IMR-90 (cell line): Measurements from ENCODE around the gene SCGB1D1. TPM values are rescaled to one million over a fixed set of nuclear protein-coding genes. Genes with fewer than 3 reads are reported as not detected.
A peak's percentile ranks its signal among the peaks of the same experiment; 100 is the strongest.

ENCODE experiments used
- ATAC-seq: fragments of 200-7000 bp; cut with Tn5 transposase; 2 replicates; pipeline ENCODE4 v1.9.1; 2020; ENCODE audit warnings: low read depth, mild to moderate bottlenecking, moderate library complexity
- BruUV-seq: library from RNA; stranded (reverse); fragments of 400-500 nt; replicated peaks from 2 replicates; lab custom pipeline; 2021; lab: Mats Ljungman, UMichigan
- CTCF ChIA-PET: fragments of 300-600 bp; formaldehyde crosslinking; extraction: SDS; loops from one replicate; lab custom pipeline; 2021; ENCODE audit warnings: antibody characterized with exemption; lab: Yijun Ruan, JAX
- POLR2A ChIA-PET: fragments of 300-600 bp; sonication (Branson Sonifier 250); formaldehyde crosslinking; loops from one replicate; lab custom pipeline; 2022; ENCODE audit warnings: antibody characterized with exemption; ENCODE audit not compliant: unreplicated experiment; lab: Charles Lee
- DNase-seq: peaks from one replicate; pipeline ENCODE4 v3.0.0; 2013
- H2AFZ ChIP-seq: replicated peaks from 2 replicates; pipeline ENCODE3; 2013; ENCODE audit warnings: low read length, mild to moderate bottlenecking; ENCODE audit not compliant: poor library complexity
- H2AK5ac ChIP-seq: 2 replicates; pipeline ENCODE4 v1.6.1; 2013; ENCODE audit warnings: low read depth, low read length, inconsistent platforms
- H2AK9ac ChIP-seq: replicated peaks from 2 replicates; pipeline ENCODE3; 2013; ENCODE audit warnings: mild to moderate bottlenecking, low read depth, low read length, moderate library complexity; ENCODE audit not compliant: poor library complexity
- H2BK120ac ChIP-seq: 2 replicates; pipeline ENCODE4 v1.6.1; 2013; ENCODE audit warnings: low read depth, low read length, inconsistent platforms
- H2BK15ac ChIP-seq: 3 replicates; pipeline ENCODE4 v1.6.1; 2013; ENCODE audit warnings: low read depth, low read length, inconsistent platforms
- H2BK20ac ChIP-seq: 2 replicates; pipeline ENCODE4 v1.6.1; 2013; ENCODE audit warnings: low read depth, mild to moderate bottlenecking, inconsistent platforms, low read length, moderate library complexity
- H2BK5ac ChIP-seq: 2 replicates; pipeline ENCODE4 v1.6.1; 2013; ENCODE audit warnings: mild to moderate bottlenecking, low read depth, low read length, inconsistent platforms; ENCODE audit not compliant: poor library complexity, severe bottlenecking
- H3K14ac ChIP-seq: replicated peaks from 2 replicates; pipeline ENCODE4 v1.6.1; 2013; ENCODE audit warnings: low read depth, low read length, inconsistent platforms
- H3K18ac ChIP-seq: 2 replicates; pipeline ENCODE4 v1.6.1; 2013; ENCODE audit warnings: low read depth, low read length, control low read depth
- H3K23ac ChIP-seq: 2 replicates; pipeline ENCODE4 v1.6.1; 2013; ENCODE audit warnings: low read depth, low read length, inconsistent platforms
- H3K27ac ChIP-seq: 2 replicates; pipeline ENCODE4 v1.5.1; 2013; ENCODE audit warnings: mild to moderate bottlenecking, control low read depth, low read length; ENCODE audit not compliant: insufficient read depth
- H3K27me3 ChIP-seq: 2 replicates; pipeline ENCODE4 v1.6.1; 2013; ENCODE audit warnings: low read length; ENCODE audit not compliant: control insufficient read depth, insufficient read depth
- H3K36me3 ChIP-seq: 2 replicates; pipeline ENCODE4 v1.6.1; 2013; ENCODE audit warnings: low read length, mixed read lengths; ENCODE audit not compliant: control insufficient read depth, insufficient read depth
- H3K4ac ChIP-seq: 2 replicates; pipeline ENCODE4 v1.6.1; 2013; ENCODE audit warnings: low read depth, low read length, inconsistent platforms
- H3K4me1 ChIP-seq: 2 replicates; pipeline ENCODE4 v1.6.1; 2013; ENCODE audit warnings: low read length, mixed read lengths; ENCODE audit not compliant: control insufficient read depth, insufficient read depth
- H3K4me2 ChIP-seq: 2 replicates; pipeline ENCODE4 v1.6.1; 2013; ENCODE audit warnings: low read depth, mild to moderate bottlenecking, control low read depth, low read length, moderate library complexity
- H3K4me3 ChIP-seq: 2 replicates; pipeline ENCODE4 v1.5.1; 2013; ENCODE audit warnings: low read depth, mild to moderate bottlenecking, control low read depth, low read length, moderate library complexity; ENCODE audit not compliant: insufficient read depth
- H3K56ac ChIP-seq: 2 replicates; pipeline ENCODE4 v1.6.1; 2013; ENCODE audit warnings: low read length, inconsistent platforms; ENCODE audit not compliant: insufficient read depth; ENCODE audit errors: extremely low read depth
- H3K79me1 ChIP-seq, 2 experiments: 2 replicates each; pipeline ENCODE4 v1.6.1; 2013; ENCODE audit warnings: low read length in 2 of 2, inconsistent platforms in 1 of 2, low read depth in 1 of 2
- H3K9ac ChIP-seq: 2 replicates; pipeline ENCODE4 v1.6.1; 2013; ENCODE audit warnings: low read depth, low read length, control low read depth
- H3K9me1 ChIP-seq: 2 replicates; pipeline ENCODE4 v1.6.1; 2013; ENCODE audit warnings: low read length, inconsistent platforms; ENCODE audit not compliant: insufficient read depth
- H3K9me3 ChIP-seq: 2 replicates; pipeline ENCODE4 v1.6.1; 2013; ENCODE audit warnings: low read length; ENCODE audit not compliant: control insufficient read depth, insufficient read depth
- H4K20me1 ChIP-seq: 2 replicates; pipeline ENCODE4 v1.6.1; 2013; ENCODE audit warnings: low read length, inconsistent platforms; ENCODE audit not compliant: insufficient read depth
- H4K5ac ChIP-seq: 2 replicates; pipeline ENCODE4 v1.6.1; 2013; ENCODE audit warnings: mild to moderate bottlenecking, low read depth, low read length, control low read depth
- H4K8ac ChIP-seq, 2 experiments: 2 replicates each; pipeline ENCODE4 v1.6.1; 2013; ENCODE audit warnings: low read depth in 2 of 2, low read length in 2 of 2, control low read depth in 1 of 2, inconsistent platforms in 1 of 2
- H4K91ac ChIP-seq: 2 replicates; pipeline ENCODE4 v1.6.1; 2013; ENCODE audit warnings: low read depth, low read length, inconsistent platforms; ENCODE audit not compliant: insufficient read depth
- BHLHE40 ChIP-seq: fragments of 150-350 bp; IDR thresholded peaks from 2 replicates; pipeline ENCODE4 v1.6.1; 2016; ENCODE audit warnings: mild to moderate bottlenecking, low read depth, low read length
- CEBPB ChIP-seq: IDR thresholded peaks from 2 replicates; pipeline ENCODE4 v1.6.1; 2012; ENCODE audit warnings: low read depth, low read length, improper control_type of control experiment
- FOS ChIP-seq: fragments of 150-350 bp; IDR thresholded peaks from 2 replicates; pipeline ENCODE4 v1.6.1; 2016; ENCODE audit warnings: low read depth, low read length
- MXI1 ChIP-seq: IDR thresholded peaks from 2 replicates; pipeline ENCODE4 v1.6.1; 2012; ENCODE audit warnings: low read depth, mild to moderate bottlenecking, low read length, moderate library complexity, borderline replicate concordance
- POLR2A ChIP-seq: IDR thresholded peaks from 2 replicates; pipeline ENCODE4 v1.6.1; 2012; ENCODE audit warnings: mild to moderate bottlenecking, low read depth, low read length
- RAD21 ChIP-seq: IDR thresholded peaks from 2 replicates; pipeline ENCODE4 v1.6.1; 2012; ENCODE audit warnings: low read length, improper control_type of control experiment
- RCOR1 ChIP-seq: IDR thresholded peaks from 2 replicates; pipeline ENCODE4 v1.6.1; 2012; ENCODE audit warnings: mild to moderate bottlenecking, low read length, improper control_type of control experiment; ENCODE audit not compliant: insufficient replicate concordance
- RFX5 ChIP-seq: IDR thresholded peaks from 2 replicates; pipeline ENCODE4 v1.8.0; 2012; ENCODE audit warnings: low read depth, mild to moderate bottlenecking, low read length, moderate library complexity
- SMC3 ChIP-seq: fragments of 150-350 bp; IDR thresholded peaks from 2 replicates; pipeline ENCODE4 v1.6.1; 2016; ENCODE audit warnings: low read depth, mild to moderate bottlenecking, antibody characterized with exemption, low read length, moderate library complexity
- USF2 ChIP-seq: fragments of 150-350 bp; IDR thresholded peaks from 2 replicates; pipeline ENCODE4 v1.6.1; 2017; ENCODE audit warnings: mild to moderate bottlenecking, antibody characterized with exemption, low read length, low read depth
- WGBS, 2 experiments: methylation state at CpG; one replicate each; pipeline versions ENCODE4 v1.1.5 to v1.1.7; 2013; ENCODE audit warnings: missing lambda C conversion rate in 2 of 2; ENCODE audit not compliant: insufficient read length in 1 of 2; ENCODE audit errors: extremely low coverage in 2 of 2; 5-methylcytosine and 5-hydroxymethylcytosine counted together
- dilution Hi-C: fragments of 300-500 bp; cut with HindIII; formaldehyde crosslinking; loops from one replicate; pipeline ENCODE4 v1.14.3; 2018; ENCODE audit warnings: low sequenced_read_pairs; ENCODE audit not compliant: unreplicated experiment
- in situ Hi-C: fragments of 300-500 bp; cut with MboI; formaldehyde crosslinking; loops from 3 replicates; pipeline ENCODE4 v1.14.3; 2019; ENCODE audit warnings: low sequenced_read_pairs, inconsistent platforms, mixed read lengths
- intact Hi-C: fragments of 100-400 bp; cut with micrococcal nuclease; formaldehyde crosslinking; loops from 2 replicates; pipeline ENCODE4 v1.10.0; 2022
- polyA plus RNA-seq, 3 experiments: library from polyadenylated mRNA; depleted of rRNA; stranded (reverse); fragments of >200 nt; gene quantifications; 2 replicates each; pipeline ENCODE4 v1.2.3, GENCODE V29; 2012; ENCODE audit warnings: low replicate concordance in 1 of 3
- total RNA-seq: library from RNA; depleted of rRNA; stranded (reverse); fragments of >200 nt; gene quantifications from 2 replicates; pipeline ENCODE4 v1.2.3, GENCODE V29; 2012

The SCGB1D1 gene
- total and polyA plus RNA-seq, 2 of the 4 experiments (the other 2 are of a cell fraction): not detected

DNA sequence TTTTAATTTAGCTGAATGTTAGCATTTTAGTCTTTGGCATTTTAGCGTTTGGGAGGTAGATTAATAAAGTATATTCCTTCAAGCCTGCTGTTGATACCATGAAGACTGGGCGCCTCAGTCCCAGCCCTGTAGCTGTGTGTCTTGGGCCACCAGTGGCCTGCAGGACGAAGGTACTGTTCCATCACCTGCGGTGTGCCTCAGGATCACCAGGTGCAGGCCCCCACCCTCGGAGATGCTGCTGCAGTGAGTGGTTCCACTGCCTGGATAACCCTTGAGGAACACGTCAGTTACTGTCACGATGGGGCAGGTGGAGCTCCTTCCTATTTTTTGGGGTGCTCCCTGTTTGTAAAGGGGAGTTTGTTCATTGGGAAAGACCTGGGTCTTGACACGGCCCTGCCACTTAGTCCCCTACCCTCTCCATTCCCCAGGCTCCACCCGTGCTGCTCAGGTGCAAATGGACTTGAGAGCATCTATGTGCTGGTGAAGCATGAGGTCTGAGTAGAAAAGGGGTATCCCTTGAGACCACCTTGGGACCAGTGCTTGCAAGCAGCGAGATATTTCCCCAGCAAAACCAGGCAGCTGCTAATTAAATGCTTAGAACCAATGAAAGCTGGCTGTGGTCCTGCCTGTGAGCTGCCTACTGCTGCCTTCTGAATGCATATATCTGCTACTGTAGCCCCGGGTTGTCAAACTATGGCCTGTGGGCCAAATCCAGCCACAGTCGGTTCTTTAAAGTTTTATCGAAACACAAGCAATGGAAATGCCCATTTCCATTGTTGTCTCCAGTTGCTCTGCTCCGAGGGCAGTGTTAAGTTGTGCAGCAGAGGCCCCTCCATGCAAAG lies 37.5 kb upstream of the SCGB1D1 start:
- H2BK15ac ChIP-seq: no peak overlapping the region
- H3K79me1 ChIP-seq: peaks cover 0 to 5% of the 10 kb centered on the region in 2 experiments; a peak in 2 of 4 replicates
- no peak overlapping the region for H2AK5ac ChIP-seq
- TSS peak; percentile 80 for BruUV-seq
- H2AFZ ChIP-seq: no peak overlapping the region
- intact Hi-C loops: no loop called here
- no peak overlapping the region for H2AK9ac ChIP-seq
- H4K8ac ChIP-seq: no peak overlapping the region
- H3K23ac ChIP-seq: no peak overlapping the region
- no peak overlapping the region for H2BK5ac ChIP-seq
- no peak overlapping the region for H3K14ac ChIP-seq
- H4K5ac ChIP-seq: no peak overlapping the region
- no peak overlapping the region for H3K9ac ChIP-seq
- H3K27ac ChIP-seq: no peak overlapping the region
- in situ Hi-C loops: no loop called here
- peaks cover 35% of the 10 kb centered on the region for H3K36me3 ChIP-seq
- no peak overlapping the region for H2BK20ac ChIP-seq
- TF ChIP-seq BHLHE40: no peak
- TF ChIP-seq SMC3: no peak
- TF ChIP-seq MXI1: no peak
- no peak for TF ChIP-seq POLR2A
- no peak for TF ChIP-seq RCOR1
- no peak for TF ChIP-seq RFX5
- no peak for TF ChIP-seq USF2
- TF ChIP-seq FOS: no peak
- TF ChIP-seq CEBPB: no peak
- TF ChIP-seq RAD21: no peak
- H3K4me1 ChIP-seq: no peaks in the 10 kb centered on the region
- H3K9me1 ChIP-seq: no peaks in the 10 kb centered on the region
- DNase-seq (no peak), ATAC-seq (no peak)
- H3K27me3 ChIP-seq: no peaks in the 10 kb centered on the region
- ChIA-PET POLR2A (interaction anchor here (0.6 kb wide), 1 partner anchor 62 kb away, joined by 5 read pairs; no protein-coding TSS in a partner anchor), CTCF (no interaction called here)
- 92% methylated on average over 8 of the region's 14 CpGs; no CpG with 5 or more reads in 1 of the 2 experiments for WGBS, 2 experiments
- no peak overlapping the region for H4K91ac ChIP-seq
- H3K18ac ChIP-seq: no peak overlapping the region
- dilution Hi-C loops: no loop called here
- no peak overlapping the region for H3K4me2 ChIP-seq
- 0 out of 2 replicates have a peak, but pooled peaks cover 4% of the 10 kb centered on the region for H4K20me1 ChIP-seq
- no peak overlapping the region for H2BK120ac ChIP-seq
- no peak overlapping the region for H3K4me3 ChIP-seq
- no peak overlapping the region for H3K4ac ChIP-seq
- H3K56ac ChIP-seq: no peak overlapping the region
- H3K9me3 ChIP-seq: no peaks in the 10 kb centered on the region
